ENCODE measurements around the gene WDR1. TPM values are rescaled to one million over a fixed set of nuclear protein-coding genes. Genes with fewer than 3 reads are reported as not detected.
A peak's percentile ranks its signal among the peaks of the same experiment; 100 is the strongest.

The WDR1 gene
- total and polyA plus RNA-seq, 2 donors from 2014 or later: 176 to 313 TPM

DNA sequence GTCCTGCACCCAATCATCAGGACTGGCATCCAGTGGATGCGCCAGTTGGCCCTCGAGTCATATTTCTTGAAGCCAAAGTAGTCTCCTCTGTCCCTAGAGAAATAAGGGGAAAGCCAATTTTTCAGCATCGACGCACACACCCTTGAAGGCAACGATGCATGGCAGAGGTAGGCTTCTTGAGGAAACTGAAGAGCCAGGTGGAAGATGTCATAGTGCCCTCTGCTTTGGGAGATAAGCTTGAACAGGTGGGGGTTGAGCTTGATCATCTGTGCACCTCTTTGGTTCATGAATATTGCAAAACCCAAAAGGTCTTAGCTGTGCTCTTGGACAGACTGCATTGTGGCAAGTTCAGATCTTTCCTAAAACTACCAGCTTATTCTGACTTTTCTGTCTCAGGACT lies 34.6 kb upstream of the WDR1 start:
- no peaks in the 10 kb centered on the region for H3K4me1 ChIP-seq (ENCODE audit: control insufficient read depth in 2 of 3, insufficient read depth in 2 of 3, low read depth in 1 of 3, low read length in 3 of 3)
- no peaks in the 10 kb centered on the region for H3K27me3 ChIP-seq (ENCODE audit: control insufficient read depth, insufficient read depth, low read length)
- no peak for DNase-seq
- no peak for FAIRE-seq
- no peak overlapping the region for H3K4me3 ChIP-seq (ENCODE audit: low read length in 3 of 3)
- H3K9me3 ChIP-seq (ENCODE audit: control insufficient read depth in 2 of 3, insufficient read depth in 1 of 3, low read length in 3 of 3): no peaks in the 10 kb centered on the region
- H3K27ac ChIP-seq (ENCODE audit: low read depth in 2 of 2, low read length in 2 of 2): no peak overlapping the region
- intact Hi-C loops (cut with DNase I): no loop called here
- TF ChIP-seq, protein P1, sequence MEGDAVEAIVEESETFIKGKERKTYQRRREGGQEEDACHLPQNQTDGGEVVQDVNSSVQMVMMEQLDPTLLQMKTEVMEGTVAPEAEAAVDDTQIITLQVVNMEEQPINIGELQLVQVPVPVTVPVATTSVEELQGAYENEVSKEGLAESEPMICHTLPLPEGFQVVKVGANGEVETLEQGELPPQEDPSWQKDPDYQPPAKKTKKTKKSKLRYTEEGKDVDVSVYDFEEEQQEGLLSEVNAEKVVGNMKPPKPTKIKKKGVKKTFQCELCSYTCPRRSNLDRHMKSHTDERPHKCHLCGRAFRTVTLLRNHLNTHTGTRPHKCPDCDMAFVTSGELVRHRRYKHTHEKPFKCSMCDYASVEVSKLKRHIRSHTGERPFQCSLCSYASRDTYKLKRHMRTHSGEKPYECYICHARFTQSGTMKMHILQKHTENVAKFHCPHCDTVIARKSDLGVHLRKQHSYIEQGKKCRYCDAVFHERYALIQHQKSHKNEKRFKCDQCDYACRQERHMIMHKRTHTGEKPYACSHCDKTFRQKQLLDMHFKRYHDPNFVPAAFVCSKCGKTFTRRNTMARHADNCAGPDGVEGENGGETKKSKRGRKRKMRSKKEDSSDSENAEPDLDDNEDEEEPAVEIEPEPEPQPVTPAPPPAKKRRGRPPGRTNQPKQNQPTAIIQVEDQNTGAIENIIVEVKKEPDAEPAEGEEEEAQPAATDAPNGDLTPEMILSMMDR (IDR thresholded peaks at IDR 0.05; ENCODE audit: borderline replicate concordance, extremely low read depth, insufficient read depth): no peak
- H3K9ac ChIP-seq (ENCODE audit: low read length in 3 of 3): no peak overlapping the region
- H3K36me3 ChIP-seq (ENCODE audit: control insufficient read depth in 2 of 3, insufficient read depth in 3 of 3, low read length in 3 of 3): no peaks in the 10 kb centered on the region

DNA sequence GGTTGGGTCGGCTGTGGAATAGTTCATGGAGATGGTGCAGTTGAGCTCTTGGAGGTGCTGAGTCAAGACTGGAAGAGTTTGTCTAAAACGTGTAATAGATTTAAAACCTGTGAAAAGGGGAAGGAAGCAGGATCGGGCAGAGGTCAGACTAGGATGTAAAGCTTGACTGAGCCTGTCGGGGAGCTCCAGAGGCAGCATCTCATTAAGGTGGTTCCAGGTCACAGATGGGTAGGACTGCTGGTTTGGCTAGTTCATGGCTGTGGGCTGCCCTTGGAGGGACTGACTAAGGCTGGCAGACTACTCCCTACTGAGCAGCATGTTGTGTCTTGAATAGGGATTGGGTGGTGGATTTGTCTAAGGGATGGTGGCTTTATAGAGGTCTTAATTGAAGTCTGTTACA lies 28.4 kb upstream of the WDR1 start:
- intact Hi-C loops (cut with DNase I): no loop called here

GRCh38 chr4:10144479-10144878 lies 27.9 kb upstream of the WDR1 start:
- H3K27ac ChIP-seq (ENCODE audit: low read depth in 2 of 2, low read length in 2 of 2): no peak overlapping the region
- DNase-seq (no peak), FAIRE-seq (no peak)
- peaks cover 0 to 4% (median 0%) of the 10 kb centered on the region in 3 donors for H3K4me1 ChIP-seq (ENCODE audit: control insufficient read depth in 2 of 3, insufficient read depth in 2 of 3, low read depth in 1 of 3, low read length in 3 of 3)
- no peaks in the 10 kb centered on the region for H3K27me3 ChIP-seq (ENCODE audit: control insufficient read depth, insufficient read depth, low read length)
- no peak overlapping the region for H3K9ac ChIP-seq (ENCODE audit: low read length in 3 of 3)
- no peak overlapping the region for H3K4me3 ChIP-seq (ENCODE audit: low read length in 3 of 3)
- TF ChIP-seq, protein P1 (IDR thresholded peaks at IDR 0.05; ENCODE audit: borderline replicate concordance, extremely low read depth, insufficient read depth): no peak
- H3K36me3 ChIP-seq (ENCODE audit: control insufficient read depth in 2 of 3, insufficient read depth in 3 of 3, low read length in 3 of 3): no peaks in the 10 kb centered on the region
- no peaks in the 10 kb centered on the region for H3K9me3 ChIP-seq (ENCODE audit: control insufficient read depth in 2 of 3, insufficient read depth in 1 of 3, low read length in 3 of 3)
- intact Hi-C loops (cut with DNase I): no loop called here

More for the DNA sequence above, 28.4 kb upstream of the WDR1 start:
- Histone ChIP-seq H3K4me3 (ENCODE audit: low read length in 3 of 3) (no peak overlapping the region), H3K27me3 (ENCODE audit: control insufficient read depth, insufficient read depth, low read length) (no peaks in the 10 kb centered on the region), H3K4me1 (ENCODE audit: control insufficient read depth in 2 of 3, insufficient read depth in 2 of 3, low read depth in 1 of 3, low read length in 3 of 3) (peaks cover 0 to 4% (median 0%) of the 10 kb centered on the region in 3 donors), H3K9ac (ENCODE audit: low read length in 3 of 3) (no peak overlapping the region), H3K27ac (ENCODE audit: low read depth in 2 of 2, low read length in 2 of 2) (no peak overlapping the region), H3K9me3 (ENCODE audit: control insufficient read depth in 2 of 3, insufficient read depth in 1 of 3, low read length in 3 of 3) (no peaks in the 10 kb centered on the region), H3K36me3 (ENCODE audit: control insufficient read depth in 2 of 3, insufficient read depth in 3 of 3, low read length in 3 of 3) (no peaks in the 10 kb centered on the region)
- peak in 2 of 5 donors; percentile 15 to 29 for DNase-seq
- TF ChIP-seq, protein P1 (IDR thresholded peaks at IDR 0.05; ENCODE audit: borderline replicate concordance, extremely low read depth, insufficient read depth): no peak
- no peak for FAIRE-seq

- Histone ChIP-seq H3K4me1 (ENCODE audit: control insufficient read depth in 2 of 3, insufficient read depth in 2 of 3, low read depth in 1 of 3, low read length in 3 of 3) (peaks cover 0 to 4% (median 0%) of the 10 kb centered on the region in 3 donors), H3K9me3 (ENCODE audit: control insufficient read depth in 2 of 3, insufficient read depth in 1 of 3, low read length in 3 of 3) (no peaks in the 10 kb centered on the region), H3K9ac (ENCODE audit: low read length in 3 of 3) (no peak overlapping the region), H3K4me3 (ENCODE audit: low read length in 3 of 3) (no peak overlapping the region), H3K36me3 (ENCODE audit: control insufficient read depth in 2 of 3, insufficient read depth in 3 of 3, low read length in 3 of 3) (no peaks in the 10 kb centered on the region), H3K27me3 (ENCODE audit: control insufficient read depth, insufficient read depth, low read length) (no peaks in the 10 kb centered on the region), H3K27ac (ENCODE audit: low read depth in 2 of 2, low read length in 2 of 2) (no peak overlapping the region)
- intact Hi-C loops (cut with DNase I): no loop called here
- DNase-seq: no peak
- no peak for FAIRE-seq
- TF ChIP-seq, protein P1 (IDR thresholded peaks at IDR 0.05; ENCODE audit: borderline replicate concordance, extremely low read depth, insufficient read depth): no peak
Measured at GRCh38 chr4:10143171-10143570, 26.6 kb upstream of the WDR1 start.

Measured in kidney (tissue), 14 donors.